K562 (cell line): ENCODE results near the gene TMEM214. TPM values are rescaled to one million over a fixed set of nuclear protein-coding genes. Genes with fewer than 3 reads are reported as not detected.

ENCODE experiments used
- CXXC5 ChIP-seq: fragments of 250-450 bp; sonication (Bioruptor Pico); IDR thresholded peaks from 2 replicates; pipeline ENCODE4 v1.8.0; 2022; ENCODE audit warnings: inconsistent platforms, mild to moderate bottlenecking, moderate library complexity
- ETV6 ChIP-seq, 3 experiments: fragments of 150-350 bp in 1 of 3; sonication (generic) in 1 of 3; formaldehyde crosslinking in 1 of 3; IDR thresholded peaks; 2 replicates each; pipeline versions ENCODE4 v1.6.1 to v1.8.0; 2014 to 2022; ENCODE audit warnings: borderline replicate concordance in 2 of 3, low read depth in 2 of 3, antibody characterized with exemption in 1 of 3, low read length in 1 of 3, mild to moderate bottlenecking in 1 of 3, missing genetic modification reagents in 1 of 3
- MXI1 ChIP-seq: IDR thresholded peaks from 2 replicates; pipeline ENCODE4 v1.6.1; 2011; ENCODE audit warnings: low read depth, mild to moderate bottlenecking, improper control_type of control experiment, low read length
- ZBTB40 ChIP-seq, 2 experiments: fragments of 450-650 bp in 1 of 2; sonication (generic) in 1 of 2; formaldehyde crosslinking in 1 of 2; IDR thresholded peaks; 2 replicates each; pipeline versions ENCODE4 v1.7.1 to v1.9.0; 2016 to 2022; ENCODE audit warnings: inconsistent platforms in 1 of 2, mild to moderate bottlenecking in 1 of 2, missing genetic modification reagents in 1 of 2
- polyA plus RNA-seq, 8 experiments: library from polyadenylated mRNA; depleted of rRNA in 4 of 8; stranded (reverse) in 5 of 8; unstranded in 3 of 8; fragments of >200 nt; fragmentation: Nextera tagmentation in 2 of 8; fragmentation: Illumina TruSeq in 1 of 8; extraction: Ambion mirVana in 2 of 8; extraction: Trizol in 1 of 8; gene quantifications; 2 replicates each; pipeline versions ENCODE4 v1.2.1 to v1.2.3, GENCODE V29; 2011 to 2014; ENCODE audit warnings: inconsistent platforms in 1 of 8, missing spikeins in 1 of 8
- total RNA-seq, 7 experiments: library from RNA; depleted of rRNA in 6 of 7; stranded (reverse); fragments of >200 nt in 6 of 7; fragmentation: Illumina TruSeq in 2 of 7; extraction: Trizol in 2 of 7; gene quantifications; 2 replicates each; pipeline versions ENCODE4 v1.2.1 to v1.2.3, GENCODE V29; 2011 to 2021; ENCODE audit warnings: low replicate concordance in 1 of 7
- TF ChIP-seq, protein P1 (sequence below): fragments of 200-800 bp; sonication (Bioruptor generic); IDR thresholded peaks from 2 replicates; pipeline ENCODE4 v1.6.1; 2017; ENCODE audit warnings: missing genetic modification characterization, missing compliant biosample characterization
- TF ChIP-seq, protein P2 (sequence below): conservative IDR thresholded peaks from 2 replicates; pipeline ENCODE4 v1.6.1; 2011; ENCODE audit warnings: low read depth, mild to moderate bottlenecking, low read length; ENCODE audit not compliant: control insufficient read depth
- TF ChIP-seq, protein P3 (sequence below), 2 experiments: fragments of 450-650 bp; IDR thresholded peaks; 2 replicates each; pipeline ENCODE4 v1.6.1; 2018; ENCODE audit warnings: mild to moderate bottlenecking in 2 of 2, low read depth in 1 of 2; ENCODE audit not compliant: partially characterized antibody in 2 of 2

TMEM214 gene
- total and polyA plus RNA-seq, 9 of the 15 experiments (the other 6 are each of a cell fraction or from before 2014, with no cell fraction given) = 11.4 to 81.4 (median 44.1) TPM

DNA sequence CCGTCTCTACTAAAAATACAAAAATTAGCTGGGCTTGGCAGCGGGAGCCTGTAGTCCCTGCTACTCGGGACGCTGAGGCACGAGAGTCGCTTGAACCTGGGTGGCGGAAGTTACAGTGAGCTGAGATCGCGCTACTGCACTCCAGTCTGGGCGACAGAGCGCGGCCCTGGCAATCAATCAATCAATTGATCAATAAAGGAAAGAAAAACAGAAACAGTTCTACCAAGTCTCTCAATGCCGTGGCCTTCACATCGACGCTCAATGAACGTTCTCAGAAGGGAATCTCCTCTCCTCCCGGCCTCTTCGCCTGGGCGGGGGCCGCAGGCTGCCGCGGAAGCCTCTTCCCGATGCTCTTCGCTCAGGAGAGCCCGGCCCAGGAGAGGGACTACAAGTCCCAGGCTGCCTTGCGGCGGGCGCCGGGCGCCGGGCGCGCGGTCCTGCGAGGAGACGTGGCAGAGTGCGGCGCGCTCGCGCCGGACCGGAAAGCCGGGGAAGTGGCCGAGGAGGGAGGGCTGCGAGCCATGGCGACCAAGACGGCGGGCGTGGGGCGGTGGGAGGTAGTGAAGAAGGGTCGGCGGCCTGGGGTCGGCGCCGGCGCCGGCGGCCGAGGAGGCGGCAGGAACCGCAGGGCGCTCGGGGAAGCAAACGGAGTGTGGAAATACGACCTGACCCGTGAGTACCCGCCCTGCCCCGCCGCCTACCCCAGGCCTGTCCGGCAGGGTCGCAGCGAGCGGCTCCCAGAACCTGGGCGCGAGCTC, at the start of gene TMEM214 (continued):
- peak; percentile 27; the same call in 1 of the 2 replicates for TF ChIP-seq ZBTB40 (IDR thresholded peaks at IDR 0.05)
- no peak for TF ChIP-seq ZBTB40 (CRISPR knock-in tag; IDR thresholded peaks at IDR 0.05)
- TF ChIP-seq ETV6 (IDR thresholded peaks at IDR 0.05; ENCODE audit: borderline replicate concordance in 1 of 2, low read depth in 2 of 2, low read length in 1 of 2) = no peak
- no peak for TF ChIP-seq ETV6 (CRISPR knock-in tag; IDR thresholded peaks at IDR 0.05; ENCODE audit: borderline replicate concordance)
- TF ChIP-seq, protein P1, sequence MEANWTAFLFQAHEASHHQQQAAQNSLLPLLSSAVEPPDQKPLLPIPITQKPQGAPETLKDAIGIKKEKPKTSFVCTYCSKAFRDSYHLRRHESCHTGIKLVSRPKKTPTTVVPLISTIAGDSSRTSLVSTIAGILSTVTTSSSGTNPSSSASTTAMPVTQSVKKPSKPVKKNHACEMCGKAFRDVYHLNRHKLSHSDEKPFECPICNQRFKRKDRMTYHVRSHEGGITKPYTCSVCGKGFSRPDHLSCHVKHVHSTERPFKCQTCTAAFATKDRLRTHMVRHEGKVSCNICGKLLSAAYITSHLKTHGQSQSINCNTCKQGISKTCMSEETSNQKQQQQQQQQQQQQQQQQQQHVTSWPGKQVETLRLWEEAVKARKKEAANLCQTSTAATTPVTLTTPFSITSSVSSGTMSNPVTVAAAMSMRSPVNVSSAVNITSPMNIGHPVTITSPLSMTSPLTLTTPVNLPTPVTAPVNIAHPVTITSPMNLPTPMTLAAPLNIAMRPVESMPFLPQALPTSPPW (CRISPR knock-in tag) = peak; percentile 58
- peak; percentile 15; the same call in 1 of the 2 replicates for TF ChIP-seq MXI1
- TF ChIP-seq CXXC5 (CRISPR knock-in tag) = peak; percentile 96
- TF ChIP-seq, protein P2, sequence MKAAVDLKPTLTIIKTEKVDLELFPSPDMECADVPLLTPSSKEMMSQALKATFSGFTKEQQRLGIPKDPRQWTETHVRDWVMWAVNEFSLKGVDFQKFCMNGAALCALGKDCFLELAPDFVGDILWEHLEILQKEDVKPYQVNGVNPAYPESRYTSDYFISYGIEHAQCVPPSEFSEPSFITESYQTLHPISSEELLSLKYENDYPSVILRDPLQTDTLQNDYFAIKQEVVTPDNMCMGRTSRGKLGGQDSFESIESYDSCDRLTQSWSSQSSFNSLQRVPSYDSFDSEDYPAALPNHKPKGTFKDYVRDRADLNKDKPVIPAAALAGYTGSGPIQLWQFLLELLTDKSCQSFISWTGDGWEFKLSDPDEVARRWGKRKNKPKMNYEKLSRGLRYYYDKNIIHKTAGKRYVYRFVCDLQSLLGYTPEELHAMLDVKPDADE = peak; percentile 97
- TF ChIP-seq, protein P3, sequence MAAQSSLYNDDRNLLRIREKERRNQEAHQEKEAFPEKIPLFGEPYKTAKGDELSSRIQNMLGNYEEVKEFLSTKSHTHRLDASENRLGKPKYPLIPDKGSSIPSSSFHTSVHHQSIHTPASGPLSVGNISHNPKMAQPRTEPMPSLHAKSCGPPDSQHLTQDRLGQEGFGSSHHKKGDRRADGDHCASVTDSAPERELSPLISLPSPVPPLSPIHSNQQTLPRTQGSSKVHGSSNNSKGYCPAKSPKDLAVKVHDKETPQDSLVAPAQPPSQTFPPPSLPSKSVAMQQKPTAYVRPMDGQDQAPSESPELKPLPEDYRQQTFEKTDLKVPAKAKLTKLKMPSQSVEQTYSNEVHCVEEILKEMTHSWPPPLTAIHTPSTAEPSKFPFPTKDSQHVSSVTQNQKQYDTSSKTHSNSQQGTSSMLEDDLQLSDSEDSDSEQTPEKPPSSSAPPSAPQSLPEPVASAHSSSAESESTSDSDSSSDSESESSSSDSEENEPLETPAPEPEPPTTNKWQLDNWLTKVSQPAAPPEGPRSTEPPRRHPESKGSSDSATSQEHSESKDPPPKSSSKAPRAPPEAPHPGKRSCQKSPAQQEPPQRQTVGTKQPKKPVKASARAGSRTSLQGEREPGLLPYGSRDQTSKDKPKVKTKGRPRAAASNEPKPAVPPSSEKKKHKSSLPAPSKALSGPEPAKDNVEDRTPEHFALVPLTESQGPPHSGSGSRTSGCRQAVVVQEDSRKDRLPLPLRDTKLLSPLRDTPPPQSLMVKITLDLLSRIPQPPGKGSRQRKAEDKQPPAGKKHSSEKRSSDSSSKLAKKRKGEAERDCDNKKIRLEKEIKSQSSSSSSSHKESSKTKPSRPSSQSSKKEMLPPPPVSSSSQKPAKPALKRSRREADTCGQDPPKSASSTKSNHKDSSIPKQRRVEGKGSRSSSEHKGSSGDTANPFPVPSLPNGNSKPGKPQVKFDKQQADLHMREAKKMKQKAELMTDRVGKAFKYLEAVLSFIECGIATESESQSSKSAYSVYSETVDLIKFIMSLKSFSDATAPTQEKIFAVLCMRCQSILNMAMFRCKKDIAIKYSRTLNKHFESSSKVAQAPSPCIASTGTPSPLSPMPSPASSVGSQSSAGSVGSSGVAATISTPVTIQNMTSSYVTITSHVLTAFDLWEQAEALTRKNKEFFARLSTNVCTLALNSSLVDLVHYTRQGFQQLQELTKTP (IDR thresholded peaks at IDR 0.05; ENCODE audit: low read depth in 1 of 2, partially characterized antibody in 2 of 2) = peak; percentile 6 to 46
